GM21786 (cell line): ENCODE measurements around the gene CAPNS1.
"Not testable (repeated sequence)": the region's sequence is repeated elsewhere in the genome, so short reads cannot be mapped to it uniquely, and the experiment has no call there.

Experiments
- ATAC-seq: cut with Tn5 transposase; IDR thresholded peaks from one replicate; pipeline ENCODE4 v1.9.1; 2021; ENCODE audit not compliant: unreplicated experiment

The CAPNS1 gene

GRCh38 chr19:36149673-36150406 lies 10.0 kb downstream of the CAPNS1 start:
- ATAC-seq: no peak

GRCh38 chr19:36150586-36150985 lies 10.7 kb downstream of the CAPNS1 start:
- no peak for ATAC-seq

- no peak for ATAC-seq
Measured at GRCh38 chr19:36151144-36152018, 11.5 kb downstream of the CAPNS1 start.

GRCh38 chr19:36152019-36152351 lies 12.1 kb downstream of the CAPNS1 start:
- no peak for ATAC-seq

GRCh38 chr19:36152352-36153091 lies 12.7 kb downstream of the CAPNS1 start, which contains the start of gene COX7A1:
TSS of gene COX7A1 (minus strand) at chr19:36152447. CDS start at chr19:36152407, 40 bp downstream.
- ATAC-seq: no peak

- ATAC-seq: no peak
Measured at GRCh38 chr19:36153126-36153525, 13.3 kb downstream of the CAPNS1 start.

GRCh38 chr19:36160821-36161596 lies 21.1 kb downstream of the CAPNS1 start:
- ATAC-seq: no peak

- ATAC-seq: no peak
Measured at GRCh38 chr19:36163813-36164212, 23.9 kb downstream of the CAPNS1 start.

GRCh38 chr19:36169084-36169760 lies 29.4 kb downstream of the CAPNS1 start:
- ATAC-seq: no peak

GRCh38 chr19:36172852-36173251 lies 33.0 kb downstream of the CAPNS1 start:
- no peak for ATAC-seq

GRCh38 chr19:36173846-36174245 lies 34.0 kb downstream of the CAPNS1 start:
- not testable (repeated sequence) for ATAC-seq

- ATAC-seq: not testable (repeated sequence)
Measured at GRCh38 chr19:36179077-36179476, 39.2 kb downstream of the CAPNS1 start.

GRCh38 chr19:36182612-36183244 lies 42.9 kb downstream of the CAPNS1 start:
- ATAC-seq: no peak

GRCh38 chr19:36183245-36183628 lies 43.4 kb downstream of the CAPNS1 start:
- no peak for ATAC-seq

GRCh38 chr19:36186722-36187121 lies 46.9 kb downstream of the CAPNS1 start:
- ATAC-seq: not testable (repeated sequence)

GRCh38 chr19:36196249-36196648 lies 56.4 kb downstream of the CAPNS1 start:
- ATAC-seq: no peak

- no peak for ATAC-seq
Measured at GRCh38 chr19:36198119-36198518, 58.3 kb downstream of the CAPNS1 start.
